ENCODE measurements around the gene TTC3. TPM values are rescaled to one million over a fixed set of nuclear protein-coding genes. Genes with fewer than 3 reads are reported as not detected.
A peak's percentile ranks its signal among the peaks of the same experiment; 100 is the strongest.
"Not testable (repeated sequence)": the region's sequence is repeated elsewhere in the genome, so short reads cannot be mapped to it uniquely, and the experiment has no call there.

TTC3 gene, protein sequence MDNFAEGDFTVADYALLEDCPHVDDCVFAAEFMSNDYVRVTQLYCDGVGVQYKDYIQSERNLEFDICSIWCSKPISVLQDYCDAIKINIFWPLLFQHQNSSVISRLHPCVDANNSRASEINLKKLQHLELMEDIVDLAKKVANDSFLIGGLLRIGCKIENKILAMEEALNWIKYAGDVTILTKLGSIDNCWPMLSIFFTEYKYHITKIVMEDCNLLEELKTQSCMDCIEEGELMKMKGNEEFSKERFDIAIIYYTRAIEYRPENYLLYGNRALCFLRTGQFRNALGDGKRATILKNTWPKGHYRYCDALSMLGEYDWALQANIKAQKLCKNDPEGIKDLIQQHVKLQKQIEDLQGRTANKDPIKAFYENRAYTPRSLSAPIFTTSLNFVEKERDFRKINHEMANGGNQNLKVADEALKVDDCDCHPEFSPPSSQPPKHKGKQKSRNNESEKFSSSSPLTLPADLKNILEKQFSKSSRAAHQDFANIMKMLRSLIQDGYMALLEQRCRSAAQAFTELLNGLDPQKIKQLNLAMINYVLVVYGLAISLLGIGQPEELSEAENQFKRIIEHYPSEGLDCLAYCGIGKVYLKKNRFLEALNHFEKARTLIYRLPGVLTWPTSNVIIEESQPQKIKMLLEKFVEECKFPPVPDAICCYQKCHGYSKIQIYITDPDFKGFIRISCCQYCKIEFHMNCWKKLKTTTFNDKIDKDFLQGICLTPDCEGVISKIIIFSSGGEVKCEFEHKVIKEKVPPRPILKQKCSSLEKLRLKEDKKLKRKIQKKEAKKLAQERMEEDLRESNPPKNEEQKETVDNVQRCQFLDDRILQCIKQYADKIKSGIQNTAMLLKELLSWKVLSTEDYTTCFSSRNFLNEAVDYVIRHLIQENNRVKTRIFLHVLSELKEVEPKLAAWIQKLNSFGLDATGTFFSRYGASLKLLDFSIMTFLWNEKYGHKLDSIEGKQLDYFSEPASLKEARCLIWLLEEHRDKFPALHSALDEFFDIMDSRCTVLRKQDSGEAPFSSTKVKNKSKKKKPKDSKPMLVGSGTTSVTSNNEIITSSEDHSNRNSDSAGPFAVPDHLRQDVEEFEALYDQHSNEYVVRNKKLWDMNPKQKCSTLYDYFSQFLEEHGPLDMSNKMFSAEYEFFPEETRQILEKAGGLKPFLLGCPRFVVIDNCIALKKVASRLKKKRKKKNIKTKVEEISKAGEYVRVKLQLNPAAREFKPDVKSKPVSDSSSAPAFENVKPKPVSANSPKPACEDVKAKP (N-terminal part only)
- 233 TPM for polyA plus RNA-seq (ENCODE audit: insufficient read length)
- long read RNA-seq, donor 1, partial matches to known transcripts: 177 of 184 reads
- long read RNA-seq, donor 1, other reads (novel, unspliced or antisense): 0 of 184 reads
- long read RNA-seq, donor 2, partial matches to known transcripts: 45 of 54 reads
- long read RNA-seq, donor 2, other reads (novel, unspliced or antisense): 5 of 54 reads
- long read RNA-seq, donor 3, partial matches to known transcripts: 86 of 91 reads
- long read RNA-seq, donor 3, other reads (novel, unspliced or antisense): 0 of 91 reads
- long read RNA-seq, donor 4, partial matches to known transcripts: 9 of 9 reads
- long read RNA-seq, donor 4, other reads (novel, unspliced or antisense): 0 of 9 reads
- long read RNA-seq, donor 5, partial matches to known transcripts: 36 of 40 reads
- long read RNA-seq, donor 5, other reads (novel, unspliced or antisense): 0 of 40 reads
- long read RNA-seq, donor 6, partial matches to known transcripts: 130 of 133 reads
- long read RNA-seq, donor 6, other reads (novel, unspliced or antisense): 0 of 133 reads
- long read RNA-seq, donor 7, partial matches to known transcripts: 134 of 148 reads
- long read RNA-seq, donor 7, other reads (novel, unspliced or antisense): 10 of 148 reads
- long read RNA-seq, donor 8, partial matches to known transcripts: 18 of 19 reads
- long read RNA-seq, donor 8, other reads (novel, unspliced or antisense): 0 of 19 reads

DNA sequence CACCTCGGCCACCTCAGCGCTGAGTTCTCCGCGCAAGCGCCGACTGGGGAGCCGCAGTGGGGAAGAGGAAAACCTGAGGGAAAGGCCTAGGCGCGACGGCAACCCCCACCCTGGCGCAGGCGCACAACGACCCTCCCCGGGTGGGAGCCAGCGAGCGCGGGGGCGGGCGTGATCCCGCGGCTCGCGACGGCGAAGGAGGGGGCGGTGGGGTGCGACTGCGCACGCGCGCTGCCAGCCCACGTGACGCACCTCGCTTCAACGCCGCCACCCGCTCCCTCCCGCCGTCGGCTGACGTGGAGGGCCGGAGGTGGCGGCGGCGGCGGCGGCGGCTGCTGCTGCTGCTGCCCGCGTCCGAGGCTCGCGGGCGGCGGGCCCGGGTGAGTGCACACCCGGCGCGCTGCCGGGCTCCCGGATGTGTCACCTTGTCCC lies at the start of gene TTC3, which contains the start of gene PIGP:
TSS of gene TTC3 (plus strand) at position 267 of the 429 bp plus-strand sequence. CDS start 14,004 bp downstream, outside the sequence.
TSS of gene PIGP (minus strand) at position 84 of the 429 bp plus-strand sequence. CDS start 556 bp downstream, outside the sequence.
- DNase-seq: peak; percentile 95

DNA sequence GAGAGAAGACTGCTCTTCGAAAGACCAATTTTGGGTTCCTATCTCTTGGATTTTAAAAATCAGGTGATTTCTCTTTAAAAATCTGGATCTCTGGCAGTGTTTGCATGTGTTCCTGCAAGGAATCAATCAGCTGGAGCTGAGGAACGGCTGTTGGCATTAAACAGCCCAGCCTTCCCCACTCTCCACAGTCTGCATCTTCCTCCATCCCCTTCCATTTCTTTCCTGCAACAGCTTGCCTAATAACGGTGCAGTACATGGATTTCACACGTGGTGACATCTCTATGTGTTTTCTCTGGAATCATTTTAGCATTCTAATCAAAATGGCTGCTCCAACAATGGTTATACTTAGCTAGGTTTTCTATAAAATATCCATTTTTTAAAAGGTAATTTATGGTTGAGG lies 46.6 kb upstream of the TTC3 start:
- DNase-seq: no peak

DNA sequence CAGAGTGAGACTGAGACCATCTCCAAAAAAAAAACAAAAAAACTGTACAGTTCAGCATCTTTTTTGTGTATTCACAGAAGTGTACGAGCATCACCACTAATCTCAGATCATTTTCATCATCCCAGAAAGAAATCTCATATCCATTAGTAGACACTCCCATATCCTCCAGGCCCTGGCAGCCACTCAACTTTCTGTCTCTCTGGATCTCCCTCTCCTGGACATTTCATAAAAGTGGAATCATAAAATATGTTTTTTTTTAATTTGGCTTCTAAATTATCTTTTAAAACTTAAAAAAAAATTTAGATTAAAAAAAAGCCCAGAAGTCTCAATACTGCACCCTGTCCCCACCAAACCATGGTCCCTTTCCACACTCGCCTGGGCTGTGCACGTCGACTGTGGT lies 44.5 kb upstream of the TTC3 start:
- DNase-seq: no peak

DNA sequence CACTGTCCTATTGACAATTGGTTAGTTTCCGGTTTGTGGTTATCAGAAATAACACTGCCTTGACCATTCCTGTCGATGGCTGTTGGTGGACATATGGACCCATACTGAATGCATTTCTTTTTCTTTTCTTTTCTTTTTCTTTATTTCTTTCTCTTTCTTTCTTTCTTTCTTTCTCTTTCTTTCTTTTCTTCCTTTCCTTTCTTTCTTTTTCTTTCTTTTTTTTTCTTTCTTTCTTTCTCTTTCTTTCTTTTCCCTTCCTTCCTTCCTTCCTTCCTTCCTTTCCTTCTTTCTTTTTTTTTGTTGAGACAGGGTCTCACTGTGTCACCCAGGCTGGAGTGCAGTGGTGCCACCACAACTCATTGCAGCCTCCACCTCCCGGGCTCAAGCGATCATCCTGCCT lies 42.2 kb upstream of the TTC3 start:
- DNase-seq: no peak

DNA sequence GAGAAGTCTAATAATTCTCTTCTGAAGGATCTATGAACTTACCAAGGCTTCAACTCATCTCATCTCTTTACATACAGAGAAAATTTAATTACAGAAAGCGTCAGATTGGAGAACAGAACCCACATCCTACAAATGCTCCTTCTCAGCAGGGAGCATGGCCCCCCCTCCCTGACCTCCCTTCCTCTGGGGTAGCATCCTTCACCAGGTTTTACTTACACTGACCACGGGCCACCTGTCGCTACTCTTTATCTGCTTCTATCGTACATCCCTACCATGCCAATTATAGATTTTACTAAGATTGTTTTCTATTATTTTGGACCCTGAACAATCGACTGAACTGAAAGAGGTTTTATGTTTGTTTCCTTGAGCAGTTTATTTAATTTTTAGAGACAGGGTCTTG lies 40.8 kb upstream of the TTC3 start:
- no peak for DNase-seq

DNA sequence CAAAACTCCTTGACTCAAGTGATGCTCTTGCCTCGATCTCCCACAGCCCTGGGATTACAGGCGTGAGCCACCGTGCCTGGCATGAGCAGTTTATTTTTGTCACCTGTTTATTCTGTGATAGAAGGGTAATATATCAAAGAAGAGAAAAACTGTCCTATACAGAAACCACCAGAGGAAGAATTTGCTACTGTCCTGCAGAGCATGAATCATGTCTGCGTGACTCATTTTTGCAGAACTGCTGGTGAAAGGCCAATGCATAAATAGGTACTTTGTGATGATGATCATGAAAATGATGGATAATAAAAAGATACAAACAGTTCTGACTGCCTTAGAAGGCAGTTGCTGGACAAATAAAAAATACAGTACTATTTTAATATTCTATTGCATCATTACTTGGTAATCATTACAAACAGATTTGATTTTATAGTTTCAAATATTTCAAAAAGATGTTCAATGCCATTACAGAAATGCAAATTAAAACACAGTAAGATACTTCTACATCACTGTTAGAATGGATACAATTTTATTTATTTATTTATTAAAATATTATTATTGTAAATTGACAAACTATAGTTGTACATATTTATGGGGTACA lies 40.1 kb upstream of the TTC3 start:
- DNase-seq: no peak

DNA sequence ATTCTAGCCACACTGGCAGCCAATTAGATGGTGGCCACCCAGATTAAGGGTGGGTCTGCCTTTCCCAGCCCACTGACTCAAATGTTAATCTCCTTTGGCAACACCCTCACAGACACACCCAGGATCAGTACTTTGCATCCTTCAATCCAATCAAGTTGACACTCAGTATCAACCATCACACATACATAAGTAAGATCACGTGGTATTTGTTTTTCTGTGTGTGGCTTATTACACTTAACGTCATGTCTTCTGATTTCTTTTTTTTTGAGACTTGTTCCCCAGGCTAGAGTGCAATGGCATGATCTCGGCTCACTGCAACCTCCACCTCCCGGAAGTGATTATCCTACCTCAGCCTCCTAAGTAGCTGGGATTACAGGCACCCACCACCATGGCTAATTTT lies 38.7 kb upstream of the TTC3 start:
- not testable (repeated sequence) for DNase-seq

DNA sequence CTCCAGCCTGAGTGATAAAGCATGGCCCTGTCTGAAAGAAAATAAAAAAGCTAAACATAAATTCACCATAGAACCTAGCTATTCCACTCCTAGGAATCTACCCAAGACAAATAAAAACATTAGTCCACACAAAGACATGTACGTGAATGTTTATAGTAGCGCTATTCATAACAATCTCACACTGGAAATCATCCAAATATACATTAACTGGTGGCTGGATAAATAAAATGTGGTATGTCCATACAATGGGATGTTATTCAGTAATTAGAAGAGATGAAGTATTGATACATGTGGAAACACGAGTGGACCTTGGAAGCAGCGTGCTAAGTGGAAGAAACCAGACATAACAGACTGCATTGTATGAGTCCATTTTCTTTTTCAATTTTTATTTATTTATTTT lies 36.9 kb upstream of the TTC3 start:
- DNase-seq: no peak

DNA sequence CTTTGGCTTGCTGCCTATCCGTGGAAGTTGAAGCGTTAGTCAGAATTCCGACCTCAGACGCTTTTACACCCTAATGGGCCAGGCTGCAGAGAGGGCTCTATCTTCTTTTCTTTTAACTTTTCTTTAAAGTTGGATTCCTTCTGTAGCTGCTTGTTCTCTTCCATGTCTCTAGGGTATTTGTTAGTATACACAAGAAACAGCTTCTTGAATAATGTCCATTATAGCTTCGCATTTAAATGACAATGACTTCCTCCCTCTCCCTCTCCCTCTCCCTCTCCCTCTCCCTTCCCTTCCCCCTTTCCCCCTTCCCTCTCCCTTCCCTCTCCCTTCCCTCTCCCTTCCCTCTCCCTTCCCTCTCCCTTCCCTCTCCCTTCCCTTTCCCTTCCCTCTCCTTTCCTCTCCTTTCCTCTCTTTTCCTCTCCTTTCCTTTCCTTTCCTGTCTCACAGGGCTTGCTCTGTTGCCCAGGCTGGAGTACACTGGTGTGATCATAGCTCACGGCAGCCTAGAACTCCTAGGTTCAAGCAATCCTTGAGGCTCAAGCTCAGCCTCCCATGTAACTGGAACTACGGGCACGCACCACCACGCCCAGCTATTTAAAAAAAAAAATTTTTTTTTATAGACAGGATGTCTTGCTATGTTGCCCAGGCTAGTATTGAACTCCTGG lies 33.5 kb upstream of the TTC3 start:
- no peak for DNase-seq

DNA sequence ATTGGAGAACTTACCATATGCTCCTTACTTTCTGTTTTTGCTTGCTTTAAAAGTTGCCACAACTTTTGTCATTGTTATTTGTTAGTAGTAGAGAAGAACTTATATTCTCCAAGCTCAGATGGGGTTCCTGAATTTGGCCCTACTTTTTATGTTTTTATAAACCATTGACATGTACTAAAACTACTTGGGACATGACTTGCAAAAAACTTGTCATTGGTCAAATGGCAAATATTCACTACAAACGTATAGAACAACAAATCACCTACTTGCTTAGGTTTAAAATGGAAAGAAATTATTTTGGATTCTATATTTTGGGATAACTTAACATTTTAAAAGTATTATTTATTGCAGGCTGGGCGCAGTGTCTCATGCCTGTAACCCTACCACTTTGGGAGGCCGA lies 32.8 kb upstream of the TTC3 start:
- DNase-seq: no peak

DNA sequence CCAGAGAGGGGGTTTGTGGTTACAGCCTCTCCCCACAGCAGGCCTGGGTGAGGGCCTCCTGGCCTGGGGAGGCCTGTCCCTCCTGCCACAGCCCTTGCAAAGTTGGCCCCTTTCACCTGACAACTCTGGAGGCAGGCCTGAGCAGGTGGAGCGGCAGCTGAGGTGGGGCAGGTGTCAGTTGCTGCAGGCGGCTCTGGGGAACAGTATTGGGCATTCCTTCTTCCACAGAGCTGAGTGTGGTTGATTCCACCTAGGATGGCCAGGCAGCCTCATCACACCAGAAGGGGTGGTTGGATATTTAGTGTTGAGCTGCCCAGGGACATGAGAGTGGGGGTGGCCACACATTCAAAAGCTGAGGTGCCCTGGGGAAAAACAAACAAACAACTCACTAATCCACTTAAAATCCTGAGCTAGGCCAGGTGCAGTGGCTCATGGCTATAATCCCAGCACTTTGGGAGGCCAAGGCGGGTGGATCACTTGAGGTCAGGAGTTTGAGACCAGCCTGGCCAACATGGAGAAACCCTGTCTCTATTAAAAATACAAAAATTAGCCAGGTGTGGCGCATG lies 31.3 kb upstream of the TTC3 start:
- DNase-seq: no peak

DNA sequence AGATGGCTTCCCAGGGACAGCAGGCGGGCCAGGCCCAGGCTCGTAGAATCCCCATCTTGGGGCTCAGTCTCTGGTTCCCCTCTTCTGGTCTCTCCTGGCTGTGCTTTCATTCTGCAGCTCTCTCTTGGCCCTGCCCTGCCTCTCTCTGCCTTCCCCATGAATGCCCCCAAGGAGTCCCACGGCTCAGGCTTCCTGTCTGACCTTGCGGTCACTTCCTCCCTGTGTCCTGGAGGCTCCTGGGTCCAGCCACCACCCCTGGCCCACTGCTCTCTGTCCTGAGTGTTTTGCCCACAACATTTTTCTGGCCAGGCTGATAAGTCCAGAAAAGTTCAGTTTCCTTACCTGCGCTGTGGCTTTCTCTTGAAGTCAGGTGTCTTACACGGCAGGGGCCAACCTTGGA lies 29.2 kb upstream of the TTC3 start:
- DNase-seq: no peak

DNA sequence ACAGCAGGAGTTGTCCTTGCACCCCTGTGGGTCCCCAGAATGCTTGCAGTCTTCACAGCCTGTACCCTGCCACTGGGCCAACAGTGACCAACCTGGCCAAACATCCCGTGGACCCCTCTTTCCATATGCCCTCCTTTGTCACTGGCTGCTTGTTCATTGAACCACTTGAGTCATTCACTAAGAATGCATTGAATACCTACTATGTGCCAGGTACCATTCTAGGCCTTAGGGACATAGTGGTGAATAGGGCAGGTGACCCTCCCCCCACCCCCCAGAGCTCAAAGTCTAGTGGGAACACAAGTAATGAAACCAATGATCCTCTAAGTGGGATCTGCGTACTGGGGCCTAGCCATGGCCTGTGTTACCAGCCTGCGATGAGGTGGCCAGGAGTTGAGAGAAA lies 28.4 kb upstream of the TTC3 start:
- DNase-seq: no peak

DNA sequence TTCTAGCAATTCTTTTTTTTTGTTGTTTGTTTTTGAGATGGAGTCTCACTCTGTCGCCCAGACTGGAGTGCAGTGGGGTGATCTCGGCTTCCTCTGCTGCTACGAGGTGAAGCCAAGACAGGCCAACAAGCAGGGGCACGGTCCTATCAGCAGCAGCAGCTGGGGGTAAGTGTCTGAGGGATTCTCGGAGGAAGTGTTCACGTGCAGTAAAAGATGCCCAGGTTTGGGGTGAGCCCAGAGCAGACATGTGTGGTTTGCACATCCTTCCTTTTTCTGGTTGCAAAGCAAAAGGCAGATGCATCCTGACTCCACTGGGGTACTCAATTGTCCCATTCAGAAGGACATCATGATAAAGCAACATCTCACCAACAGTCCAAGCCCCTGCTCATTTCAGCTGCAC lies 27.9 kb upstream of the TTC3 start:
- DNase-seq: no peak

DNA sequence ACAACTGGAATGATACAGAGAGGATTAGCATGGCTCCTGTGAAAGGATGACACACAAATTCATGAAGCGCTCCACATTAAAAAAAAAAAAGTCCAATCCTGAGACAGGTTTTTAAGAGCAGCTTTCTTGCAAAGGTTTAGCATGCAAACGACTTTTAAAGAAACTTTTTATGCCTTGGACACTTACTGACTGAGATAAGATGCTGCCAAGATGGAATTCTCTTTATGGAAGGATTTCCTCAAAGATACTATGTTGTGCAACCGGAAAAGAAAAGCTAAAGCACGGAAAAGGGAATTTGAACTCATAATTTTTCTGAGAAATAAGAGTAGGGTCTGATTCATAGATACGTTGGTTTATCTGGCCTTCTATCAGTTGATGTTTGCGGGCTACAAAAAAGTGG lies 27.5 kb upstream of the TTC3 start:
- no peak for DNase-seq

DNA sequence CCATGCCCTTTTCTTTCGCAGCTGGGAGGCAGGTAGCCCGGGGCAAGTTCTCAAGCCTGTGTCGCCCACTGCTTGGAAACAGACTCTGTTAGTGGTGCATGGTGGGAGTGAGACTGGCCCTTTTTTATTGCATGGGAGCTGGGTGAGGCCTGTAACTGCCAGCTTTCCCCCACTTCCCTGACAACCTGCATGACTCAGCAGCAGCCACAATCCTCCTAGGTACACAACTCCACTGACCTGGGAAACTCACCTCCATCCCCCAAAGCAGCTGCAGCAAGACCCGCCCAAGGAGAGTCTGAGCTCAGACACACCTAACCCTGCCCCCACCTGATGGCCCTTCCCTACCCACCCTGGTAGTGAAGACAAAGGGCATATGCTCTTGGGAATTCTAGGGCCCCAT lies 26.0 kb upstream of the TTC3 start:
- DNase-seq: no peak

DNA sequence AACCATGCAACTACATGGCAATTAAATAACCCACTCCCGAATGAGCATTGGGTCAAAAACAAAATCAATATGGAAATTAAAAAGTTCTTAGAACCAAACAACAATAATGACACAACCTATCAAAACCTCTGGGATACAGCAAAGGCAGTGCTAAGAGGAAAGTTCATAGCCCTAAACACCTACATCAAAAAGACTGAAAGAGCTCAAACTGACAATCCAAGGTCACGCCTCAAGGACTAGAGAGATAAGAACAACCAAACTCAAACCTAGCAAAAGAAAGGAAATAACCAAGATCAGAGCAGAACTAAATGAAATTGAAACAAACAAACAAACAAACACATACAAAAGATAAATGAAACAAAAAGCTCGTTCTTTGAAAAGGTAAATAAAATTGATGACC lies 23.3 kb upstream of the TTC3 start:
- not testable (repeated sequence) for DNase-seq

DNA sequence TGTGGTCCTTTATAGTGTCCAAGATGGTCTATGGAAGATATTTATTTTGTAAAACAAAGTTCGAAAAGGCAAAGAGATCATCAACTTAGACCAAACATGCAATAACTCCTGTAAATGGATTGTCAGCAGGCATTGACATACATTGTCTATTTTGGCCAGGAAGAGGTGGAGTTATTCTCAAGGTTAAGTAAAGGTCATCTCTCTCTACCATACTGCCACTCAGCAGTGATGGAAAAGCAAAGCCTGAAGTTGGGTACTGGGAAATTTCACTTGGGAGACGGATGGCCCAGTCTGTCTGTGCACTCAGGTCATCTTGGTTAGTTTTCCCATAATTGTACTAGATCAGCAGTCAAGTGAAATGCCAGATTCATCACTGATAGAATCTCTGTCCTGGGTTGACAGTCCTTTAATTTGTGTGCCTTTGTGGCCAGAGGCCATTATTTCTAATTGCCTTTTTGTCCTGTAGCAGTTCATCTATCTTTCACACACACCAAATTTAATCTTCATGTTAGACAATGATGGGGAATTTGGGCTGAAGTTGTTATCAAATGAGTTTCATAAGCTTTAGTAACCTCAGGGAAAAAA lies 17.7 kb upstream of the TTC3 start:
- no peak for DNase-seq

DNA sequence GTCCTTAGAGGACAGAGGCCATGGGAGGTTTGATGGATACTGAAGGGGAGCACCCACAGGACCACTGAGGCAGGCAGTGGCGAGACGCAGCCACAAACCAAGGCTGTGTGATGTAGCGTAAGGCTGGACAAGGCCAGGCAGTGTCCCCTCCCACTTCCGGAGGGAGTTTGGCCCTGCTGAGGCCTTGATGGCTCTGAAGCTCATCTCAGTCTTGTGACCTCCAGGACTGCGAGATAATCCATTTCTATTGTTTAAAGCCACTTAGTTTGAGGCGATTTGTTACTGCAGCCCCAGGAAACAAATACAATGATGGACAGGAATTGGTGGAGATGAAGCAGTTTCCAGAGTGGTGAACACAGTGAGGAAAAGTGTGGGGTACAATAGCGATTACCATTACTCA lies 15.4 kb upstream of the TTC3 start:
- no peak for DNase-seq

All from left kidney (tissue), 8 donors.